Right lobe of liver (tissue), 4 donors: ENCODE measurements around the gene CYB5RL.

Source experiments
- POLR2A ChIP-seq: fragments of 450-650 bp; IDR thresholded peaks from one replicate; pipeline ENCODE4 v1.6.1; 2017; ENCODE audit warnings: antibody characterized with exemption, mild to moderate bottlenecking
- TF ChIP-seq, protein P1 (sequence below), 4 donors: fragments of 200-600 bp in 3 of 4; fragments of 450-650 bp in 1 of 4; IDR thresholded peaks; one replicate each; pipeline versions ENCODE4 v1.5.1 to v1.8.0; 2016 to 2022; ENCODE audit warnings: antibody characterized with exemption in 4 of 4, mild to moderate bottlenecking in 2 of 4
- donor health status: DM: no; HTN: no; CAD: no.
- donor health status: DM: no; HTN: no; CAD: no.
- donor health status: DM: no; HTN: yes; CAD: no.

- TF ChIP-seq, protein P1, sequence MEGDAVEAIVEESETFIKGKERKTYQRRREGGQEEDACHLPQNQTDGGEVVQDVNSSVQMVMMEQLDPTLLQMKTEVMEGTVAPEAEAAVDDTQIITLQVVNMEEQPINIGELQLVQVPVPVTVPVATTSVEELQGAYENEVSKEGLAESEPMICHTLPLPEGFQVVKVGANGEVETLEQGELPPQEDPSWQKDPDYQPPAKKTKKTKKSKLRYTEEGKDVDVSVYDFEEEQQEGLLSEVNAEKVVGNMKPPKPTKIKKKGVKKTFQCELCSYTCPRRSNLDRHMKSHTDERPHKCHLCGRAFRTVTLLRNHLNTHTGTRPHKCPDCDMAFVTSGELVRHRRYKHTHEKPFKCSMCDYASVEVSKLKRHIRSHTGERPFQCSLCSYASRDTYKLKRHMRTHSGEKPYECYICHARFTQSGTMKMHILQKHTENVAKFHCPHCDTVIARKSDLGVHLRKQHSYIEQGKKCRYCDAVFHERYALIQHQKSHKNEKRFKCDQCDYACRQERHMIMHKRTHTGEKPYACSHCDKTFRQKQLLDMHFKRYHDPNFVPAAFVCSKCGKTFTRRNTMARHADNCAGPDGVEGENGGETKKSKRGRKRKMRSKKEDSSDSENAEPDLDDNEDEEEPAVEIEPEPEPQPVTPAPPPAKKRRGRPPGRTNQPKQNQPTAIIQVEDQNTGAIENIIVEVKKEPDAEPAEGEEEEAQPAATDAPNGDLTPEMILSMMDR (IDR thresholded peaks at IDR 0.05): no peak
- no peak for TF ChIP-seq POLR2A
These were observed 41.5 kb upstream of the CYB5RL start for GRCh38 chr1:54241364-54241763.
